ENCODE results near the gene CRIP1.

CRIP1 gene

DNA sequence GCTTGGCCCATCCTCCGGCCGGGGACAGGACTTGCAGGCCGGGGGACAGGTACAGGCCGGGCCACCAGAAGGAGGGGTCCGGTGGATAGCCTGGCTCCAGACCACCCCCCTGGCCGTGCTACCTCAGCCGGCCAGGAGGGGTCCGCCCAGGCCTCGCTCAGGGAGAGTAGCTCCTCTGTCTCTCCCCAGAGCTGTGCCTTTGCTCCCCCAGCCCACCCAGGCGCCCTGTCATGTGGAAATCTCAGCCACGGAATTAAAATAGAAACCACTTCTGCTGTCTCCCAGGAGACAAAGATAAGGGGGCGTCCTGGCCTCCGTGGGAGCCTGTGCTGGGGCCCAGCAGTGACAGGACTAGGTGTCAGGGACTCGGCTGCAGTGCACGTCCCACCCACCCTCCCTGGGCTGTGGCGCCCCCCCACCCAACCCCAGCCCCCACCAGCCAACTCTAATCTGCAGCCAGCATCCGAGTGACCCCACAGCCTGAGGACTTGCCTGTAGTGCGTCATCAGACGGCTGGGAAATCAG lies 15.3 kb upstream of the CRIP1 start:
- no peak for FAIRE-seq

DNA sequence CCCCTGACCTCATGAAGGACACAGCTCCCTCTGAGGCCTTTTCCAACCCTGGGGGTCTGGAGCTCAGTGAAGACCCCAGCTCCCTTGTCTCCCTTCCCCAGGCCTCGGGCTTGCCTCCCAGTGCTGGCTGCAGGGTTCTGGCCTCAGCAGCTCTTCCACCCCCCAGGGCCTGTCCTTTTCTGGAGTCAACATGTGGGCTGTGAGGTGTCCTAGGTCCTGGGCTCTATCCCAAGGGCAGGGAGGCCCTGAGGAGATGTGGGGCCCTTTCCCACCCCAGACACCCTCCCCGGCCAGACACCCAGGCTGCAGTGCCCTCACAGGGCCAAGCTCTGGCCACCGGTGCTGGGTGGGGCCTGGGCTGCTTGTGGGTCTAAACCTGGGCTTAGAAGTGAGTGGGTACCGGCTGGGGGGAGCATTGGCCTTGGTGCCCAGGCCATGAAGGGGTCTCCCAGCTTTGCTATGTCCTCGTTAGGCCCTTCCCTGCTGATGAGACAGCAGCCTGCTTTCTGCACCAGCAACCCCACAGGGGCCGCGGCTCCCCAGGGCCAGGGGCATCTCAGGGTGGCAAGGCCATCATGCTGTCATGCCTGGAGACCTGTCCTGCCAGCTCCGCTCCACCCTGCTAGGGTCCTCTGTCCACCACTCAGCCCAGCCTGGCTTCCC lies 14.7 kb upstream of the CRIP1 start:
- FAIRE-seq = no peak

DNA sequence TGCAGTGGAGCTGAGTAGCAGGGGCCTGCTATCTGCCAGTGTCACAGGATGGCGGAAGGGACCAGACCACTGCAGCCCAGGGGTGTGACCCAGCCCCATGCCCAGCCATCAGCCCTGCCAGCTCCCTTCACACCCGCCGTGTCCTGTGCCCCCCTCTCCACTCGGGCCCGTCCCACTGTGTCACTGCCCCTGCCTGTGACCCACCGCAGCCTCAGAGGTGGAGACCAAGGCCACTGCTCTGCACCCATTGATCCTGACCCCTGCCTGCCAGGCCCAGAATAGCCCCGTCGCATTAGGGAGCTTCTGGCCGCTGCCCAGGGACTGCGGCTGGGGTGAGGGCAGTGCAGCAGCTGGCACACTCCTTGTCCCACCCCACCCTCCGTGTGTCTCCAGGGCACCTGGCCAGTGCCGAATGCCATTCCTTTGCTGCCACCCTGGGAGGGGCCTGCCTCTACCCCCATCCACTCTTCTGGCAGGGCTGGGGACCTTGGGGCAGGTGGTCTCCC lies 14.1 kb upstream of the CRIP1 start:
- no peak for FAIRE-seq

- no peak for FAIRE-seq
Measured at GRCh38 chr14:105473033-105473676, 13.5 kb upstream of the CRIP1 start.

- FAIRE-seq = no peak
Measured at GRCh38 chr14:105473677-105474482, 12.8 kb upstream of the CRIP1 start.

GRCh38 chr14:105474483-105475268 lies 12.0 kb upstream of the CRIP1 start, which contains the start of gene CRIP2:
Gene CRIP2 (plus strand): TSS chr14:105474821. CDS start chr14:105474863, 42 bp downstream.
- no peak for FAIRE-seq

- FAIRE-seq = no peak
Measured at GRCh38 chr14:105475269-105476096, 11.2 kb upstream of the CRIP1 start.

DNA sequence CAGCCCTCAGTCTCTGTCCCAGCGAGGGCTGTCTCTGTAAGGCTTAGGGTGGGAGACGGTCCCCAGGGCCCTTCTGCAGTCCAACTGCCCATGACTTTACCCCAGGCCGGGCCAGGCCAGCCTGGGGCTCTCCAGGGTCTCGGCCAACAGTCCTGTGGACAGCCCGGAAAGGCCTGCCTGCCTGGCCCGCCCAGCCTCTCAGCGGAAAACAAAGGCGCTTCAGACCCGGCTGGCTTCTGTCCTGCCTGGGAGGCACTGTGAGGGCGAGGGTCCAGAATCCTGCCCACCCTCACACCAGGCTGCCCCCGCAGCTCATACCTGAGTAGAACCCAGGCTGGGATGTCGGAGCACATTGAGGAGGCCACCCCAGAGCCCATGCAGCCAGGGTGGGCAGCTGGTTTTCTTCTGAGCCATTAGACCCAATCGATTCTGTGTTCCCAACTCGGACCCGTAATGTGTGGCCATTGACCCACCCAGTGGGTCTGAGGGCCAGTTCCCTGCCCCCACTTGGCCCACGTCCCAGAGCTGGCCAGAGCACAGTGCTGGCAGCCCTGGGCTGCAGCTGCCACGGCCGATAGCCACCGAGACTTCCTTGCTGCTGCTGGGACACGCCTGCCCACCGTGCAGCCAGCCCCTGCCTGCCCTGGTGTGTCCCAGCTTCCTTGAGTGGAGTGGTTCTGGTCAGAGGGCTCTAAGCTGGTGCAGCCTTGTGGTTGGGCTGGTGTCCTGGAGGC lies 10.4 kb upstream of the CRIP1 start:
- no peak for FAIRE-seq

- FAIRE-seq = no peak
Measured at GRCh38 chr14:105476831-105477659, 9.6 kb upstream of the CRIP1 start.

DNA sequence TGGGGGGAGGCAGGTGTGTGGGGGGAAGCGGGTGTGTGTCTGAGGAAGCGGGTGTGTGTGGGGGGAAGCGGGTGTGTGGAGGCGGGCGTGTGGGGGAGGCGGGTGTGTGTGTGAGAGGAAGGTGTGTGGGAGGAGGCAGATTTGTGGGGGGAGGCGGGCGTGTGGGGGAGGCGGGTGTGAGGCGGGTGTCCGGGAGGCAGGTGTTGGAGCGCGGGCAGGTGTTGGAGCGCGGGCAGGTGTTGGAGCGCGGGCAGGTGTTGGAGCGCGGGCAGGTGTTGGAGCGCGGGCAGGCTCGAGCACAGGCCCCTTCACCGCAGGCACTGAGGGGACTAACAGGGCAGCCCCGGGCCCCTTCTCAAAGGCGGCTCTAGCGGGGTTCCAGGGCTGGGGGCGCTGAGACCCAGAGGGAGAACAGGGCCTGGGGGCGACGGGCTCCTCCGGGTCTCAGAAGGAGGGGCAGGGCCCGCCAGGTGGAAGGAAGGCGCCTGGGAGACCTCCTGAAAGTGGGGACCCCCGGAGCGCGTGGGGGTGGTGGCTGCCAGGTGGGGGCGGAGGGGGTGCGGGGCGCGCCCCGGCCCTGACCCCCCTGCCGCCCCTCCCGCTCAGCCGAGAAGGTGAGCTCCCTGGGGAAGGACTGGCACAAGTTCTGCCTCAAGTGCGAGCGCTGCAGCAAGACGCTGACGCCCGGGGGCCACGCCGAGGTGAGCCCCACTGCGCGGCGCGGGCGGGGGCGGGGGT lies 8.9 kb upstream of the CRIP1 start:
- no peak for FAIRE-seq

GRCh38 chr14:105478398-105479251 lies 8.1 kb upstream of the CRIP1 start:
- FAIRE-seq = no peak

DNA sequence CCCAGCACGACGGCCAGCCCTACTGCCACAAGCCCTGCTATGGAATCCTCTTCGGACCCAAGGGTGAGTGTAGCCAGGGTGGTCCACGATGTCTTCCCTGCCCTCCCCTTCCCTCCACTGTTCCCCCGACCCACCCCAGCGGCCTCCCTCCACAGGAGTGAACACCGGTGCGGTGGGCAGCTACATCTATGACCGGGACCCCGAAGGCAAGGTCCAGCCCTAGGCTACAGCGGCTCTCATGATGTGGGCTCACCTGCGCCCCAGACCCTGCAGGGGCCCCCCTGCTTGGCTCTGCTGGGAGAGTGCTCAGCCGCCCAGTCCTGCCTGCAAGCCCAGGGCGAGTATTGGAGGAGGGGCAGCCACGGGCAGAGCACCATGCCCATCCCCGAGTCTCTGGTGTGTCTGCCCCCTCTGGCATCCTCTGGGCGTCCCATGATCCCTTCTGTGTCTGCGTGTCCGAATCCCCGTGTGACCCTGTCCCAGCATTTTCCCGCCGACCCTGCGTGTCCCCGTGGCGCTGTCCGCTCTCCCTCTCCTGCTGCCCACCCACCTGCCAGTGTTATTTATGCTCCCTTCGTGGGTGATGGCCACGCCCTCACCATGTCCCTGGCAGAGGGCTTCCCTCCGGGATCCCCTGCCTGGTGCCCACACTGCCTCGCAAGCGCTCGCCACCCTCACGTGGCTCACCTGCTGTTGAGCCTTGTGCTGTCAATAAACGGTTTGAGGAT lies 7.1 kb upstream of the CRIP1 start:
- no peak for FAIRE-seq

- FAIRE-seq = no peak
Measured at GRCh38 chr14:105480199-105480746, 6.4 kb upstream of the CRIP1 start.

DNA sequence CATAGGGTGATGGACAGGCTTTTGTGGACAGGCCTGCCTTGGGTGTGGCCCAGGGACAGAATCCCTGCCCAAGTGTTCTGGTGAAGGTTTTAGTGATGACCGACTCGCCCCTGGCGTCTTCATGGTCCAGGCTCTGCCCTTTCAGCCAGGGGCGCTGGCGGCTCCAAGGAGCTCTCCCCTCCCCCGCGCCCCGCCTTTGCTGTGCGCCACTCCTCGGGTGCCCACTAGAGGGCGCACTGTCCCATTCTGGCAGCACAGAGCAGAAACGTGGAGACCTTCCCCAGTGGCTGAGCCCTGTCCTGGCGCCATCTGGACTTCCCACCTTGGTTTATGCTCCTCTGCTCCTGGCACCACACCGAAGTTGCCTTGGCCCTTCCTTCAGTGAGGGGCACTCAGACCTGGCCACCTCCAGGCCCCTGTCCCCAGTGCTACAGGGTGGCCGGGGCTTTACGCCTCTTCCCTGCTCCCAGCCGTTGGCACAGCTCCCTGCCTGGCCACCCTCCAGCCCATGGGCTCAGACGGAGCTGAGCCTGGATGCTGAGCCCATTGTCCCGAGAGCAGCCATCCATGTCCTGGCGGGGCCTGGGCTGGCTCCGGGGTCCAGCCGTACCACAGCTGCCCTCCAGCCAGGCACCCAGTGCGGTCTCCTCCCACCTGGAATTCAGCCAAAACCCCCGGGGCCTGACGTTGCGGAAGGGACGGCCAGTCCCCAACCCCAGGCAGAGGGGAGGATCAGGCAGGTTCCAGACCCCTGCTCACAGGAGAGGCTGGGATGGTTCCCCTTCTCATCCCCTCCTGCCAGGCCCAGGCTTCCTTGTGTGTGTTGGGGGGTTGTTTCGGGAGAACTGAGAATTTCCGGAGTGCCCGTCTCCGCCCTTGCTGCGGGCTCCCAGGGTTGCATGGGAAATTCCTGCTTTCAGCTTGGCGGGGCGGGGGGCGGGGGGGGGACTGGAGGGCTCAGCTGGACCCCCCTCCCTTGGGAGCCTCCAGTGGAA lies 5.6 kb upstream of the CRIP1 start:
- no peak for FAIRE-seq

- no peak for FAIRE-seq
Measured at GRCh38 chr14:105481886-105482457, 4.7 kb upstream of the CRIP1 start.
